OCI-LY7 (cell line): Measurements from ENCODE around the gene PSD2. TPM values are rescaled to one million over a fixed set of nuclear protein-coding genes. Genes with fewer than 3 reads are reported as not detected.

ENCODE experiments used
- BruUV-seq: library from RNA; stranded (reverse); fragments of 400-500 nt; replicated peaks from 2 replicates; lab custom pipeline; 2021; lab: Mats Ljungman, UMichigan
- CTCF ChIA-PET: fragments of 300-600 bp; sonication (Branson Sonifier 250); formaldehyde crosslinking; loops from one replicate; lab custom pipeline; 2022; ENCODE audit warnings: antibody characterized with exemption; ENCODE audit not compliant: unreplicated experiment; lab: Charles Lee
- POLR2A ChIA-PET: fragments of 300-600 bp; sonication (Branson Sonifier 250); formaldehyde crosslinking; loops from one replicate; lab custom pipeline; 2022; ENCODE audit warnings: antibody characterized with exemption; lab: Charles Lee
- DNase-seq: peaks from one replicate; pipeline ENCODE4 v3.0.0-alpha.2; 2015; ENCODE audit warnings: low spot score
- H2AFZ ChIP-seq: fragments of 200-600 bp; sonication (generic), shearing (Covaris generic); 2 replicates; pipeline ENCODE4 v1.6.1; 2014; ENCODE audit warnings: mild to moderate bottlenecking, antibody characterized with exemption, low read length, moderate library complexity
- H3K27ac ChIP-seq: fragments of 200-600 bp; sonication (generic); 2 replicates; pipeline ENCODE4 v1.5.1; 2014; ENCODE audit warnings: mixed run types, low read depth, mild to moderate bottlenecking, moderate library complexity, low read length, inconsistent platforms; ENCODE audit not compliant: poor library complexity, severe bottlenecking
- H3K36me3 ChIP-seq: fragments of 200-600 bp; sonication (generic); 2 replicates; pipeline ENCODE4 v1.6.1; 2014; ENCODE audit warnings: mild to moderate bottlenecking, antibody characterized with exemption, low read length, moderate library complexity, mixed read lengths; ENCODE audit not compliant: insufficient read depth
- H3K4me1 ChIP-seq: fragments of 200-600 bp; sonication (generic); 2 replicates; pipeline ENCODE4 v1.5.1; 2014; ENCODE audit warnings: mild to moderate bottlenecking, low read length; ENCODE audit not compliant: insufficient read depth, poor library complexity, severe bottlenecking
- H3K4me2 ChIP-seq: fragments of 200-600 bp; sonication (generic); 2 replicates; pipeline ENCODE4 v1.6.1; 2014; ENCODE audit warnings: mild to moderate bottlenecking, low read length
- H3K4me3 ChIP-seq: fragments of 200-600 bp; sonication (generic); 2 replicates; pipeline ENCODE4 v1.5.1; 2014; ENCODE audit warnings: mild to moderate bottlenecking, low read depth, low read length; ENCODE audit not compliant: poor library complexity, severe bottlenecking
- H3K79me2 ChIP-seq: fragments of 200-600 bp; sonication (generic); 2 replicates; pipeline ENCODE4 v1.6.1; 2016; ENCODE audit warnings: low read depth, mild to moderate bottlenecking, low read length, moderate library complexity, mixed read lengths; ENCODE audit not compliant: insufficient read depth
- H3K9me2 ChIP-seq: fragments of 200-600 bp; sonication (generic); 2 replicates; pipeline ENCODE4 v1.6.1; 2016; ENCODE audit warnings: mild to moderate bottlenecking, low read length, mixed read lengths; ENCODE audit not compliant: insufficient read depth
- H3K9me3 ChIP-seq: fragments of 200-600 bp; sonication (generic); 2 replicates; pipeline ENCODE4 v1.6.1; 2014; ENCODE audit warnings: mild to moderate bottlenecking, mixed run types, low read length, mixed read lengths
- H4K20me1 ChIP-seq: fragments of 200-600 bp; sonication (generic); 2 replicates; pipeline ENCODE4 v1.6.1; 2014; ENCODE audit warnings: mild to moderate bottlenecking, antibody characterized with exemption, low read length, moderate library complexity, mixed read lengths; ENCODE audit not compliant: insufficient read depth
- EZH2phosphoT487 ChIP-seq: fragments of 200-600 bp; sonication (generic); IDR thresholded peaks from 2 replicates; pipeline ENCODE4 v1.6.1; 2018; ENCODE audit warnings: low read depth, borderline replicate concordance, mild to moderate bottlenecking, mixed run types, antibody characterized with exemption, low read length, moderate library complexity, mixed read lengths
- intact Hi-C: fragments of 100-400 bp; cut with micrococcal nuclease; formaldehyde crosslinking; loops from one replicate; pipeline ENCODE4 v1.10.0; 2022; ENCODE audit not compliant: unreplicated experiment
- total RNA-seq, 2 experiments: library from RNA; depleted of rRNA in 1 of 2; stranded (reverse); fragments of >200 nt in 1 of 2; shearing (Covaris generic) in 1 of 2; gene quantifications; 2 replicates each; pipeline ENCODE4 v1.2.3, GENCODE V29; 2014 to 2022
- TF ChIP-seq, protein P1 (sequence below): fragments of 200-600 bp; sonication (generic); conservative IDR thresholded peaks from 2 replicates; pipeline ENCODE4 v1.5.1; 2014; ENCODE audit warnings: mild to moderate bottlenecking, antibody characterized with exemption, low read length, moderate library complexity, mixed read lengths

The PSD2 gene
- total RNA-seq, 2 experiments from 2014 or later, result 0.11 to 0.13 TPM

DNA sequence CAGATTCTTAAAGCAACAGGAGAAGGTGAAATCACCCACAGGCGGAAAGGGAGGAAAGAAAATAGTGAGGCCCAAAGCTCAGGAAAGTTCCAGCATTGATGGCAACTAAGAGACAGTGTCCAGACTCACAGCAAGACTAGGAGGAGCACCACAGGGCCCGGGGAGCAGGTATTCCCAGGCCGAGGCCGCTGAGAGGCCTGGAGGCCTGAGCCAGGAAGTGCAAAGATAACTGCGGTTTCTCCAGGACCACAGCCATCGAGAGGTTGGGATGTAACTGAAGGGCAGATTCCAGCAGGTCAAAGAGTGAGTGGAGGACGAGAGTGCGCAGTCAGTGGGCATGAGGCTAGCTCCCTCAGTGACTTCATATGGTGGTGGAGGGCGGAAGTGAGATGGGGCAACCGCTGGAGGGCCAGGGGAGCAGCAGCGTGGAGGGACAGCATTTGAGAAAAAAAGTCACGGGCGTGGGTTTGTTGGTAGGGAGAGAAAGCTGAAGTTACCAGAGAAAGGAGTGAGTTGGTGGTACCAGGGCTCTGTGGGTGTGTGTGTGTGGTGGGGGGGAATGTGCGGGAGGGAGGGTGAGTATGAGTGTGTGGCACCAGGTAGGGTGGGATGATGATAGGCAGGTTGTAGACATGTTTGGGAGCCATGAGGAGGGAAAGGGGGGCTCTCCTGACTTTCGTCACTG, 89.7 kb downstream of the PSD2 start:
- Histone ChIP-seq H3K79me2 (no peaks in the 10 kb centered on the region), H2AFZ (no peak overlapping the region), H3K9me2 (no peaks in the 10 kb centered on the region), H3K4me1 (no peaks in the 10 kb centered on the region), H3K4me3 (no peak overlapping the region), H3K27ac (no peak overlapping the region), H3K4me2 (no peak overlapping the region), H4K20me1 (no peaks in the 10 kb centered on the region), H3K9me3 (no peaks in the 10 kb centered on the region), H3K36me3 (no peaks in the 10 kb centered on the region)
- no peak for DNase-seq
- ChIA-PET CTCF (interaction anchor here (0.6 kb wide), 2 partner anchors 123 to 747 kb away, joined by 4 to 8 read pairs; no protein-coding TSS in a partner anchor), POLR2A (no interaction called here)
- TF ChIP-seq, protein P1, sequence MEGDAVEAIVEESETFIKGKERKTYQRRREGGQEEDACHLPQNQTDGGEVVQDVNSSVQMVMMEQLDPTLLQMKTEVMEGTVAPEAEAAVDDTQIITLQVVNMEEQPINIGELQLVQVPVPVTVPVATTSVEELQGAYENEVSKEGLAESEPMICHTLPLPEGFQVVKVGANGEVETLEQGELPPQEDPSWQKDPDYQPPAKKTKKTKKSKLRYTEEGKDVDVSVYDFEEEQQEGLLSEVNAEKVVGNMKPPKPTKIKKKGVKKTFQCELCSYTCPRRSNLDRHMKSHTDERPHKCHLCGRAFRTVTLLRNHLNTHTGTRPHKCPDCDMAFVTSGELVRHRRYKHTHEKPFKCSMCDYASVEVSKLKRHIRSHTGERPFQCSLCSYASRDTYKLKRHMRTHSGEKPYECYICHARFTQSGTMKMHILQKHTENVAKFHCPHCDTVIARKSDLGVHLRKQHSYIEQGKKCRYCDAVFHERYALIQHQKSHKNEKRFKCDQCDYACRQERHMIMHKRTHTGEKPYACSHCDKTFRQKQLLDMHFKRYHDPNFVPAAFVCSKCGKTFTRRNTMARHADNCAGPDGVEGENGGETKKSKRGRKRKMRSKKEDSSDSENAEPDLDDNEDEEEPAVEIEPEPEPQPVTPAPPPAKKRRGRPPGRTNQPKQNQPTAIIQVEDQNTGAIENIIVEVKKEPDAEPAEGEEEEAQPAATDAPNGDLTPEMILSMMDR, result no peak
- TF ChIP-seq EZH2phosphoT487, result no peak
- intact Hi-C loops, result no loop called here
- BruUV-seq, result no TSS peak

DNA sequence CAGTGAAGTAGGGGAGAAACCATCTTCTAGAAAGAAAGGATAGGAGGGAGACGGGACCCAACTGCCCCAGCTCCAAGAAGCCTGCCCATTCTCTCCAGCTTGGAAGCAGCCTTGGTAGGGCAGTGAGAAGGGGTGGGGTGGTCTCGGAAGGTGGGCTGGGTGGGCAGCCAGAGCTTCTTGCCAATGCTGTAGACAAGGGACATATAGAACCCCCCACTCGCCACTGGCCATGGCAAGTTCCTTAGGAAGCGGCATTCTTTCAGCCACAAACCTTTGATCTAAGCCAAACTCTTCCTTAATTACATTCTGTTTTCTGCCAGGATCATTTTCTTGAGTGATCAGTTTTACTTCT, 90.2 kb downstream of the PSD2 start:
- H3K4me3 ChIP-seq, result no peak overlapping the region
- no TSS peak for BruUV-seq
- no peak for DNase-seq
- H3K9me2 ChIP-seq, result no peaks in the 10 kb centered on the region
- H3K36me3 ChIP-seq, result no peaks in the 10 kb centered on the region
- no peak overlapping the region for H3K4me2 ChIP-seq
- intact Hi-C loops, result no loop called here
- H3K9me3 ChIP-seq, result no peaks in the 10 kb centered on the region
- ChIA-PET POLR2A (interaction anchor here (0.6 kb wide), 1 partner anchor 38 kb away, joined by 3 read pairs; no protein-coding TSS in a partner anchor), CTCF (interaction anchor here (0.6 kb wide), 2 partner anchors 123 to 747 kb away, joined by 4 to 8 read pairs; no protein-coding TSS in a partner anchor)
- H3K4me1 ChIP-seq, result no peaks in the 10 kb centered on the region
- H3K79me2 ChIP-seq, result no peaks in the 10 kb centered on the region
- TF ChIP-seq, protein P1, result no peak
- TF ChIP-seq EZH2phosphoT487, result no peak
- no peaks in the 10 kb centered on the region for H4K20me1 ChIP-seq
- no peak overlapping the region for H2AFZ ChIP-seq
- H3K27ac ChIP-seq, result no peak overlapping the region

DNA sequence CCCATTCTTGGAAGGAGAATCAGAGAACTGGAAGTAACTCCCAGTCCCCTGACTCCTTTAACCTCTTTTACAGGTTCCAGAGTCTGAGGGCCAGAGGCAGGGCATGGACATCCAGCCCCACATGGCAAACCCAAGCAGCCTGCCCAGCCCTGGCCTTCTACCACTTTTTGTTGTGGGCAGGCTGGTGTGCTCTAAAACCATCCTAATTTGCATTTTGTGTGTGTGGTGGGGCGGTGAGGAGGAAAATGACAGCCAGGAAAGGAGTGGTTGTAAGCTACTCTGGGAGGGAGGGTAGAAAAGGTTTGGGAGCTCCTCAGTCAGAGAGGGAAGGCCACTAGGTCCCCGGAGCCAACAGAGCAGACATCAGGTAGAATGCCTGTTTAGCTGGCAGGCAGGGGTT, 90.6 kb downstream of the PSD2 start:
- intact Hi-C loops, result no loop called here
- Histone ChIP-seq H2AFZ (no peak overlapping the region), H4K20me1 (no peaks in the 10 kb centered on the region), H3K9me3 (no peaks in the 10 kb centered on the region), H3K36me3 (no peaks in the 10 kb centered on the region), H3K79me2 (no peaks in the 10 kb centered on the region), H3K9me2 (no peaks in the 10 kb centered on the region), H3K4me1 (no peaks in the 10 kb centered on the region), H3K4me2 (no peak overlapping the region), H3K27ac (no peak overlapping the region), H3K4me3 (no peak overlapping the region)
- TF ChIP-seq, protein P1, result no peak
- TF ChIP-seq EZH2phosphoT487, result no peak
- POLR2A ChIA-PET, result interaction anchor here (0.6 kb wide), 1 partner anchor 39 kb away, joined by 3 read pairs; no protein-coding TSS in a partner anchor
- CTCF ChIA-PET, result no interaction called here
- no peak for DNase-seq
- no TSS peak for BruUV-seq
